GM19395 (cell line): ENCODE measurements around the gene TEX11.
"Not testable (repeated sequence)": the region's sequence is repeated elsewhere in the genome, so short reads cannot be mapped to it uniquely, and the experiment has no call there.

ENCODE experiments used
- ATAC-seq: cut with Tn5 transposase; IDR thresholded peaks from one replicate; pipeline ENCODE4 v1.9.1; 2021; ENCODE audit warnings: mild to moderate bottlenecking, moderate library complexity; ENCODE audit not compliant: unreplicated experiment

The TEX11 gene

GRCh38 chrX:70762285-70762684, 146.2 kb downstream of the TEX11 start:
- ATAC-seq = no peak

DNA sequence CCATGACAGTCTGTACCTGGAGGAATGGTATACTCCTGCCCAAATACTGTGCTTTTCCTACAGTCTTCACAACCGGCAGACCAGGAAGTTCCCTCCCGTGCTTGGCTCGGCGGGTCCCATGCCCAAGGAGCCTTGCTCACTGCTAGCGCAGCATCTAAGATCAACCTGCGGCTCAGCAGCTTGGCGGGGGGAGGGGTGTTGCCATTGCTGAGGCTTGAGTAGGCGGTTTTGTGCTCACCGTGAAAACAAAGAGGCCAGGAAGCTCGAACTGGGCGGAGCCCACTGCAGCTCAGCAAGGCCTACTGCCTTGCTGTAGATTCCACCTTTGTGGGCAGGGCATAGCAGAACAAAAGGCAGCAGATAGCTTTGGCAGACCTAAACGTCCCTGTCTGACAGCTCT, 152.7 kb downstream of the TEX11 start:
- ATAC-seq = no peak

- no peak for ATAC-seq
Observed at GRCh38 chrX:70754169-70754848, 154.2 kb downstream of the TEX11 start.

DNA sequence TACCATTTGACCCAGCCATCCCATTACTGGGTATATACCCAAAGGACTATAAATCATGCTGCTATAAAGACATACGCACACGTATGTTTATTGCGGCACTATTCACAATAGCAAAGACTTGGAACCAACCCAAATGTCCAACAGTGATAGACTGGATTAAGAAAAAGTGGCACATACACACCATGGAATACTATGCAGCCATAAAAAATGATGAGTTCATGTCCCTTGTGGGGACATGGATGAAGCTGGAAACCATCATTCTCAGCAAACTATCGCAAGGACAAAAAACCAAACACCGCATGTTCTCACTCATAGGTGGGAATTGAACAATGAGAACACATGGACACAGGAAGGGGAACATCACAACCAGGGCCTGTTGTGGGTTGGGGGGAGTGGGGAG, 174.7 kb downstream of the TEX11 start:
- ATAC-seq = not testable (repeated sequence)

DNA sequence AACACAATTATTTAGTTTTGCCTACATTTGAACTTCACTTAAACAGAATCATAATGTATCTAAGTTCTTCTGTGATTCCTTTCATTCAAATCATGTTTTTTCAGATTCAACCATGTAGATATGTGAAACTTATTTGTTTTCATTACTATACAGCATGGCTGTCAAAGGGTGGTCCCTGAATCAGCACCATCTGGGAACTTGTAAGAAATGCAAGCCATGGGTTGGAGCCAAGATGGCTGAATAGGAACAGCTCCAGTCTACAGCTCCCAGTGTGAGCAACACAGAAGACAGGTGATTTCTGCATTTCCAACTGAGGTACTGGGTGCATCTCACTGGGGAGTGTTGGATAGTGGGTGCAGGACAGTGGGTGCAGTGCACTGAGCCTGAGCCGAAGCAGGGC, 180.6 kb downstream of the TEX11 start:
- not testable (repeated sequence) for ATAC-seq

DNA sequence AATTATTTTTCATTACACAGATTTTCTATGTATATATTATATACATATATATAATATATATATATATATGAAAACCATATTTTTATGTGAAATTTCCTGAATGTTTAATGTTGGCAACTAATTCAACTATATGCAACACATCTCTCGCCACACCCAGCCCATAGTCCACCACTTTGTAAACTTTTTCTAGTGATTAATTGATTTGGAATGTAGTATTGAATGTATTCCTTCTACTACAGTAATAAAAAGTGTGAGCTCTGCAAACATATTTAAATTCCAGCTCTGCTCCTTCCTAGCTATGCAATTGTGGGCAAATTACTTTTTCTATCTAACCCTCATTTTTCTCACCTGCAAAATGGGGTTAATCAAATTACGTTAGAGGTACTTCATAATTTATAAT, 187.8 kb downstream of the TEX11 start:
- no peak for ATAC-seq

GRCh38 chrX:70711336-70711735, 197.2 kb downstream of the TEX11 start:
- ATAC-seq = not testable (repeated sequence)

DNA sequence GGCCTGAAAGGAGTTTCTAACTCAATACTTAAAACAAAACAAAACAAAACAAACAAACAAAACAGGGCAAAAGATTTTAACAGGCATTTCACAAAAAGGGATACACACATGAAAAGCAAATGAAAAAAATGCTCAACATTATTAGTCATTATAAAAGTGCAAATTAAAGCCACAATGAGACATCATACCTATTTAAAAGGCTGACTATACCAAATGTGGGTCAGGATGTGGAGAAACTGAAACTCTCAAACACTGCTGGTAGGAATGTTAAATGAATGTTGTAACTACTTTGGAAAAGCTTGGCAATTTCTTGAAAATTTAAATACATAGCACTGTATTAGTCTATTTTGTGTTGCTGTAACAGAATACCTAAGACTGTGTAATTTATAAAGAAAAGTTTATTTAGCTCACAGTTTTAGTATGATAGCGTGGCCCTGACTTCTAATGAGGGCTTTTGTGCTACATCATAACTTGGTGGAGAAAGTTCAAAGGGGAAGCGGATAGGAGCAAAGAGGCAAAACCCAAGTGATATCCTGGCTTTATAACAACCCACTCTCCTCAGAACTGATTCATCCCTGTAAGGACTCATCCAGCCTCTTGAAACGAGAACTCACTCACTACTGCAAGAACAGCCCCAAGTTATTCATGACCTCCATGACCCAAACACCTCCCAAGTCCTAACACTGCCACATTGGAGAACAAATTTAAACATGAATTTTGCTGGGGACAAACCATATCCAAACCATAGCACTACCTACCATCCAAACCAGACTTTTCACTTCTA, 214.0 kb downstream of the TEX11 start:
- ATAC-seq = no peak

DNA sequence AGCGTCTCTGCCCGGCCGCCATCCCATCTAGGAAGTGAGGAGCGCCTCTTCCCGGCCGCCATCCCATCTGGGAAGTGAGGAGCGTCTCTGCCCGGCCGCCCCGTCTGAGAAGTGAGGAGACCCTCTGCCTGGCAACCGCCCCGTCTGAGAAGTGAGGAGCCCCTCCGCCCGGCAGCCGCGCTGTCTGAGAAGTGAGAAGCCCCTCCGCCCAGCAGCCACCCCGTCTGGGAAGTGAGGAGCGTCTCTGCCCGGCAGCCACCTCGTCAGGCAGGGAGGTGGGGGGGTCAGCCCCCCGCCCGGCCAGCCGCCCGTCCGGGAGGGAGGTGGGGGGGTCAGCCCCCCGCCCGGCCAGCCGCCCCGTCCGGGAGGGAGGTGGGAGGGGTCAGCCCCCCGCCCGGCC, 229.1 kb downstream of the TEX11 start:
- ATAC-seq = not testable (repeated sequence)

DNA sequence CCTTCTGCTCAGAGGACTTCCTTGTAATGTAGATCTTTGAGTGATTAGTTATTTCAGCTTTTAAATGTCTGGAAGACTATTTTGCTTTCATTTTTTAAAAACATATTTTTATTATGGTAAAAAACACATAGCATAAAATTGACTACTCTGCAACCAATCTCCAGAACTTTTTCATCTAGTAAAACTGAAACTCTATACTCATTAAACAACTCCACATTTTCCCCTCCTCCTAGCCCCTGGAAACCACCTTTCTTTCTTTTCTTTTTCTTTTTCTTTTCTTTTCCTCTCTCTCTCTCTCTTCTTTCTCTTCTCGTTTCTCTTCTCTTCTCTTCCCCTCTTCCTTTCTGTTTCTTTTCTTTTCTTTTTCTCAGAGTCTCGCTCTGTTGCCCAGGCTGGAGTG, 233.2 kb downstream of the TEX11 start:
- no peak for ATAC-seq

DNA sequence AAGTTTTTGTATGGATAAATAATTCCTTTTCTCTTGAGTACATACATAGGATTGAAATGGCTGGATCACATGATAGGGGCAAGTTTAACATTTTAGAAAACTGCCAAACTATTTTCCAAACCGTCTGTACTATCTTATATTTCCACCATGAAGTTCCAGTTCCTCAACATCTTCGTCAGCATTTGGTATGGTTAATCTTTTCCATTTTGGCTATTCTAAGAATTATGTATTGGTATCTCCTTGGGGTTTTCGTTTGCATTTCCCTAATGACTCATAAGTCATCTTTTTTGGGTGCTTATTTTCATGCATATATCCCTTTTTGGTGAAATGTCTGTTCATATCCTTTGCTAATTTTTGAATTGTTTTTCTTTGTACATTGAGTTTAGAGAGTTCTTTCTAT, 236.2 kb downstream of the TEX11 start:
- ATAC-seq = no peak

- no peak for ATAC-seq
Observed at GRCh38 chrX:70669120-70669519, 239.4 kb downstream of the TEX11 start.

GRCh38 chrX:70664726-70665125, 243.8 kb downstream of the TEX11 start:
- no peak for ATAC-seq

- ATAC-seq = not testable (repeated sequence)
Observed at GRCh38 chrX:70661124-70661523, 247.4 kb downstream of the TEX11 start.

DNA sequence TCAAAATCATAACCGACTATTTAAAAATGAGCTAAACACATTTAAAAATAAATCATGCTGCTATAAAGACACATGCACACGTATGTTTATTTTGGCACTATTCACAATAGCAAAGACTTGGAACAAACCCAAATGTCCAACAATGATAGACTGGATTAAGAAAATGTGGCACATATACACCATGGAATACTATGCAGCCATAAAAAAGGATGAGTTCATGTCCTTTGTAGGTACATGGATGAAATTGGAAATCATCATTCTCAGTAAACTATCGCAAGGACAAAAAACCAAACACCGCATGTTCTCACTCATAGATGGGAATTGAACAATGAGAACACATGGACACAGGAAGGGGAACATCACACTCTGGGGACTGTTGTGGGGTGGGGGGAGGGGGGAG, 251.0 kb downstream of the TEX11 start:
- ATAC-seq = not testable (repeated sequence)

- no peak for ATAC-seq
Observed at GRCh38 chrX:70656304-70656703, 252.2 kb downstream of the TEX11 start.

GRCh38 chrX:70647910-70648309, 260.6 kb downstream of the TEX11 start:
- ATAC-seq = not testable (repeated sequence)

DNA sequence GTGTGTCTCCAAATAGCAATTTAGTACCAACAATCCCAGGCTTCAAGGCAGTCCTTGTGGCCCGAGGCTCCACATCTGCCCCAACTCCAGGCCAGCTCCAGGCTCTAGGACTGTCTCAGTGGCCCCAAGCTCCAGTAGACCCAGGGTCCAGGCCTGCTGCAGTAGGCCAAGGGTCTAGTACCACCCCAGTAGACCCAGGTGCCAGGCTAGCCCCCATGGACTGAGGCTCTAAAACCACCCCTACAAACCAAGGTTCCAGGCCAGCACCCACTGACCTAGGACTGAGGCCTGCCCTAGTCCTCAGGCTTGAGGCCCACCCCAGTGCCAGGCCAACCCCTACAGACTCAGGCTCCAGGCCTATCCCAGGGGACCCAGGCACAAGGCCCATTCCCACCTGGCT, 272.3 kb downstream of the TEX11 start:
- no peak for ATAC-seq

DNA sequence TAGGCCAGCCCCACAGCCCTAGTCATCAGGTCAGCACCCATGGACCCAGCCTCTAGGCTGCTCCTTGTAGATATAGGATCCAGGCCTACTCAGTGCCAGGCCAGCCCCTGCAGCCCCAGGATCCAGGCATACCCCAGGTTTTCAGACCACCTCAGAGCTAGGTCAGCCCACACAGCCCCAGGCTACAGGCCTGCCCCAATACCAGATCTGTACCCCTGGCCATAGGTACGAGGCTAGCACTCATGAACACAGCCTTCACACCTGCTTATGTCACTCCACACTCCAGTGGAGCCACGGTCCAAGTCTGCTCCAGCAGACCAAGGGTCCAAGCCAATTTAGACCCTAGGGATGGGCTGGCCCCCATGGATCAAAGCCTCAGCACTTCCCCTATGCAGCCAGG, 272.8 kb downstream of the TEX11 start:
- ATAC-seq = no peak

DNA sequence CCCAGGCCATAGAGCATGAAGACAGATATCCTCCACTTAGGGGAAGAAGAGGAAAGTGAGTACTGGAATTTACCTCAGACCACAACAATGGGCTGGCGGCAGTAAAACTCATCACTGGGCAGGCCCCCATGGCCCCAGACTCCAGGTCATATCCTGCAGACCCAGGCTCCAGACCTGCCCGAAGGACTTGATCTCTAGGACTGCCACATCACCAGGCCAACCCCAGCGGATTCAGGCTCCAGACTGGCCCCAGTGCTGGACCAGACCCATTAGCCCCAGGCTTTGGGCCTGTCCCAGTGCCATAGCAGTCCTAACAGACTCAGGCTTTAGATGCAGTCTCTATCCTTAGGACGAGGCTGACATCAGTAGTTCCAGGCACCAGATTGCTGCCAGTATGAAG, 273.3 kb downstream of the TEX11 start:
- no peak for ATAC-seq

DNA sequence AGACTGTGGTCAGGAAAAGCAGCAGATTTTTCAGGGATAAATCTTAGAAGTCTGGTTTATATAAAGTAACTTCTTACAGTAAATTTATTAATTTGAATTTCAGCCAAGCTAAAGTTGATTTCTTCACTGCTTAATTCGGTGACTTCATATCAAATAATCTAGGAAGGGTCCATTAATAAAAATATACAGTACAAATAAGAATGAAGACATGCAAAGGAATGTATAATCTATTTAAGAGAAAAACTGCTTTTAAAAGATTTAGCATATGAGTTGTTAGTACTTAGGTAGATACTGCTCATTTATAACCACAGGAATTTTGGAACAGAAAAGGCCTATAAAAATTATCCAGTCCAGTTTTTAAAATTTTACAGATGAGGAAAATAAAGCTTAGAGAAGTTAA, 286.8 kb downstream of the TEX11 start:
- no peak for ATAC-seq

GRCh38 chrX:70618467-70618866, 290.0 kb downstream of the TEX11 start:
- no peak for ATAC-seq
